Activated CD4-positive, alpha-beta T cell treated with anti-CD3 and anti-CD28 coated beads for 1 hour (primary cell): Measurements from ENCODE around the gene ZC4H2.
"Not testable (repeated sequence)": the region's sequence is repeated elsewhere in the genome, so short reads cannot be mapped to it uniquely, and the experiment has no call there.

Experiments
- DNase-seq: peaks from one replicate; pipeline ENCODE4 v3.0.0-alpha.2; 2020

Gene ZC4H2

GRCh38 chrX:64975989-64976672 lies at the start of gene ZC4H2:
TSS of gene ZC4H2 (minus strand) at chrX:64976450. CDS start at chrX:64976377, 73 bp downstream.
- DNase-seq: peak; percentile 45

GRCh38 chrX:65017451-65017850 lies 41.2 kb upstream of the ZC4H2 start:
- no peak for DNase-seq

- no peak for DNase-seq
These were observed 38.0 kb upstream of the ZC4H2 start for GRCh38 chrX:65014230-65014629.

GRCh38 chrX:65009459-65009858 lies 33.2 kb upstream of the ZC4H2 start:
- no peak for DNase-seq

GRCh38 chrX:65002208-65002607 lies 26.0 kb upstream of the ZC4H2 start:
- DNase-seq: not testable (repeated sequence)

GRCh38 chrX:64996805-64997204 lies 20.6 kb upstream of the ZC4H2 start:
- no peak for DNase-seq

- DNase-seq: no peak
These were observed 18.0 kb upstream of the ZC4H2 start for GRCh38 chrX:64994131-64994798.

- DNase-seq: no peak
These were observed 1.6 kb upstream of the ZC4H2 start for GRCh38 chrX:64977830-64978229.

- no peak for DNase-seq
These were observed 801 bp upstream of the ZC4H2 start for GRCh38 chrX:64977051-64977450.

- DNase-seq: no peak
These were observed 407 bp upstream of the ZC4H2 start for GRCh38 chrX:64976673-64977040.

- peak; percentile 7 for DNase-seq
These were observed 759 bp downstream of the ZC4H2 start for GRCh38 chrX:64975491-64975890.

GRCh38 chrX:64925480-64925879 lies 50.8 kb downstream of the ZC4H2 start:
- no peak for DNase-seq

GRCh38 chrX:64908121-64908520 lies 68.1 kb downstream of the ZC4H2 start:
- DNase-seq: no peak

GRCh38 chrX:64894454-64895038 lies 81.7 kb downstream of the ZC4H2 start:
- DNase-seq: no peak

- no peak for DNase-seq
These were observed 90.4 kb downstream of the ZC4H2 start for GRCh38 chrX:64885850-64886249.

GRCh38 chrX:64878709-64879108 lies 97.5 kb downstream of the ZC4H2 start:
- not testable (repeated sequence) for DNase-seq

- no peak for DNase-seq
These were observed 109.0 kb downstream of the ZC4H2 start for GRCh38 chrX:64867217-64867616.
